HepG2 (cell line): ENCODE measurements around the gene SLC34A3. TPM values are rescaled to one million over a fixed set of nuclear protein-coding genes. Genes with fewer than 3 reads are reported as not detected.

Experiments
- ARID2 ChIP-seq: sonication (generic); formaldehyde crosslinking; IDR thresholded peaks from 2 replicates; pipeline ENCODE4 v1.8.1; 2022; ENCODE audit warnings: mild to moderate bottlenecking, missing genetic modification reagents, borderline replicate concordance
- ATAD3A ChIP-seq: sonication (generic); formaldehyde crosslinking; IDR thresholded peaks from 2 replicates; pipeline ENCODE4 v1.4.0; 2020; ENCODE audit warnings: missing genetic modification reagents
- ATF7 ChIP-seq, 2 experiments: fragments of 450-650 bp in 1 of 2; sonication (generic) in 1 of 2; formaldehyde crosslinking in 1 of 2; IDR thresholded peaks; 2 replicates each; pipeline versions ENCODE4 v1.4.0 to v1.6.1; 2016 to 2020; ENCODE audit warnings: antibody characterized with exemption in 1 of 2, mild to moderate bottlenecking in 1 of 2, missing genetic modification reagents in 1 of 2
- CENPX ChIP-seq: sonication (generic); formaldehyde crosslinking; IDR thresholded peaks from 2 replicates; pipeline ENCODE4 v1.9.0; 2021; ENCODE audit warnings: mild to moderate bottlenecking, missing genetic modification reagents, moderate library complexity
- DNMT3B ChIP-seq: conservative IDR thresholded peaks from 2 replicates; pipeline ENCODE4 v1.6.1; 2016; ENCODE audit warnings: missing biosample characterization, control low read depth
- FOXO1 ChIP-seq: sonication (generic); formaldehyde crosslinking; IDR thresholded peaks from 2 replicates; pipeline ENCODE4 v1.4.0; 2020; ENCODE audit warnings: missing genetic modification reagents
- HMG20A ChIP-seq: IDR thresholded peaks from 2 replicates; pipeline ENCODE4 v1.6.1; 2016; ENCODE audit warnings: borderline replicate concordance
- KDM2A ChIP-seq: sonication (generic); formaldehyde crosslinking; IDR thresholded peaks from 2 replicates; pipeline ENCODE4 v1.4.0; 2020; ENCODE audit warnings: low read depth, missing genetic modification reagents, borderline replicate concordance
- MEF2D ChIP-seq: sonication (generic); formaldehyde crosslinking; IDR thresholded peaks from 2 replicates; pipeline ENCODE4 v1.5.1; 2020; ENCODE audit warnings: mild to moderate bottlenecking, missing genetic modification reagents
- MTA1 ChIP-seq: sonication (generic); formaldehyde crosslinking; IDR thresholded peaks from 2 replicates; pipeline ENCODE4 v1.4.0; 2020; ENCODE audit warnings: missing genetic modification reagents, mild to moderate bottlenecking, borderline replicate concordance
- NCOA1 ChIP-seq: sonication (generic); formaldehyde crosslinking; IDR thresholded peaks from 2 replicates; pipeline ENCODE4 v1.9.0; 2021; ENCODE audit warnings: missing genetic modification reagents
- PRPF4 ChIP-seq: fragments of 200-400 bp; formaldehyde crosslinking; IDR thresholded peaks from 2 replicates; pipeline ENCODE4 v1.6.1; 2016; ENCODE audit warnings: low read length, low read depth; ENCODE audit not compliant: poor library complexity, severe bottlenecking
- U2AF2 ChIP-seq: fragments of 200-400 bp; formaldehyde crosslinking; IDR thresholded peaks from 2 replicates; pipeline ENCODE4 v1.6.1; 2017; ENCODE audit warnings: low read depth, mild to moderate bottlenecking, low read length
- WIZ ChIP-seq: sonication (generic); formaldehyde crosslinking; IDR thresholded peaks from 2 replicates; pipeline ENCODE4 v1.5.1; 2020; ENCODE audit warnings: mild to moderate bottlenecking, missing genetic modification reagents
- XBP1 ChIP-seq: sonication (generic); formaldehyde crosslinking; IDR thresholded peaks from 2 replicates; pipeline ENCODE4 v1.5.0; 2020; ENCODE audit warnings: missing genetic modification reagents
- ZFP36 ChIP-seq: fragments of 150-350 bp; IDR thresholded peaks from 2 replicates; pipeline ENCODE4 v1.6.1; 2018; ENCODE audit warnings: borderline replicate concordance, low read length, low read depth; ENCODE audit not compliant: partially characterized antibody
- ZFP36L1 ChIP-seq: sonication (generic); formaldehyde crosslinking; IDR thresholded peaks from 2 replicates; pipeline ENCODE4 v1.8.0; 2022; ENCODE audit warnings: mild to moderate bottlenecking, missing genetic modification reagents, moderate library complexity
- ZNF12 ChIP-seq: sonication (generic); formaldehyde crosslinking; IDR thresholded peaks from 2 replicates; pipeline ENCODE4 v1.5.0; 2020; ENCODE audit warnings: missing genetic modification reagents
- ZNF431 ChIP-seq: sonication (generic); formaldehyde crosslinking; IDR thresholded peaks from 2 replicates; pipeline ENCODE4 v1.9.0; 2022; ENCODE audit warnings: missing genetic modification reagents, low read depth, mild to moderate bottlenecking, borderline replicate concordance
- ZNF556 ChIP-seq: sonication (generic); formaldehyde crosslinking; IDR thresholded peaks from 2 replicates; pipeline ENCODE4 v1.4.0; 2020; ENCODE audit warnings: mild to moderate bottlenecking, missing genetic modification reagents, borderline replicate concordance
- ZNF772 ChIP-seq: sonication (generic); formaldehyde crosslinking; IDR thresholded peaks from 2 replicates; pipeline ENCODE4 v1.5.0; 2020; ENCODE audit warnings: mild to moderate bottlenecking, missing genetic modification reagents
- polyA plus RNA-seq, 8 experiments: library from polyadenylated mRNA; depleted of rRNA in 3 of 8; stranded (reverse) in 7 of 8; unstranded in 1 of 8; fragments of >200 nt; fragmentation: Illumina TruSeq in 4 of 8; extraction: Trizol in 4 of 8; gene quantifications; 2 replicates each; pipeline versions ENCODE4 v1.2.1 to v1.2.3, GENCODE V29; 2011 to 2016; ENCODE audit warnings: low read depth in 4 of 8, missing spikeins in 1 of 8, mixed read lengths in 1 of 8; ENCODE audit not compliant: insufficient read depth in 1 of 8
- total RNA-seq, 5 experiments: library from RNA; depleted of rRNA; stranded (reverse); fragments of >200 nt; fragmentation: Illumina TruSeq; extraction: Trizol; gene quantifications; 2 replicates each; pipeline ENCODE4 v1.2.3, GENCODE V29; 2016; ENCODE audit warnings: low read depth in 1 of 5
- TF ChIP-seq, protein P1 (sequence below): sonication (generic); formaldehyde crosslinking; IDR thresholded peaks from 2 replicates; pipeline ENCODE4 v1.4.0; 2020; ENCODE audit warnings: missing genetic modification reagents
- TF ChIP-seq, protein P2 (sequence below): IDR thresholded peaks from 2 replicates; pipeline ENCODE4 v1.6.1; 2016; ENCODE audit warnings: mild to moderate bottlenecking, missing biosample characterization, missing genetic modification reagents
- TF ChIP-seq, protein P3 (sequence below): sonication (generic); formaldehyde crosslinking; IDR thresholded peaks from 2 replicates; pipeline ENCODE4 v1.4.0; 2020; ENCODE audit warnings: low read depth, mild to moderate bottlenecking, missing genetic modification reagents
- TF ChIP-seq, protein P4 (sequence below): sonication (generic); formaldehyde crosslinking; conservative IDR thresholded peaks from 2 replicates; pipeline ENCODE4 v1.4.0; 2020; ENCODE audit warnings: missing genetic modification reagents

The SLC34A3 gene
- total and polyA plus RNA-seq, 2 of the 13 experiments (the other 11 are each of a cell fraction or from before 2014, with no cell fraction given): 0.07 to 1.0 TPM

DNA sequence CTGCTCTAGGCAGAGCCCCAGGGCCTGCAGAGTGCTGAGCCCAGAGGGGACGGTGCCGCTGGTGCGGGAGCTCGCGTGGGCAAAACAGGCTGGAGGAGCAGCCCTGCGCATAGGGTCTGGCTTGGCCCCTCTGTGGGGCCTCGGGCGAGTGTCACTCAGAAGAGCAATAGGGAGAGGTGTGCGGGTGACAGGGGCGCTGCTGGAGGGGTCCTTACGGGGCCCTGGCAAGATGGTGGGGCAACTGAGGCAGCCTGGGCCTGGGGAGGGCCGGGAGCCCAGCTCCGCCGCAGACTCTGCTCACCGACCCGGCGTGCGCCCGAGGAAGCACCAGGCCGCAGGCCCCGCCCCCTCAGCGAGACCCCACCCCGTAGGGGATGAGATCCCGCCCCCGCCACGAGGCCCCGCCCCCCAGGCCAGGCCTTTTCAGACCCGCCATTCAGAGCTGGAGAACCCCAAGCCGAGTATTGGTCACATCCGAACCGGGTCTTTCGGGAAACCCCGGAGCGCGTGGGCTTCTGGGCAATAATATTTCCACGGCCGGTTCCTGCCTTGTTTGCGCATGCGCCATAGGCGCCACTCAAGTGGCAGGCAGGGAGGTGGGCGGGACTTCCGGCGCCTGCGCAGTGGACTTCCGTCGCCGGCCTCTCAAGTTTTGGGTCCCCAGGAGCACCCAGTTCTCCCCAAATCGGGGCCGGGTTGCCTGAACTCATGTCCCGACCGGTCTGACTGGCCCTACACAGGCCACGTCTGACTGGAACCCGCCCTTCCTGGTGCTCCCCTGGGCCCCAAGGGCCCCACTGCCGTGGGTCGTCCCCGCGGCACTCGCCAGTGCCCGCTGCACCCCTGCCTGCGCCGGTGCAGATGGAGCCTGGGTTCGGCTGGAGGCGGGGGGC, 7.4 kb upstream of the SLC34A3 start (continued):
- 0 out of 2 replicates have a peak, but pooled peaks have one; percentile 16 for TF ChIP-seq DNMT3B (CRISPR knock-in tag)
- TF ChIP-seq KDM2A (CRISPR knock-in tag): peak; percentile 81
- TF ChIP-seq, protein P1, sequence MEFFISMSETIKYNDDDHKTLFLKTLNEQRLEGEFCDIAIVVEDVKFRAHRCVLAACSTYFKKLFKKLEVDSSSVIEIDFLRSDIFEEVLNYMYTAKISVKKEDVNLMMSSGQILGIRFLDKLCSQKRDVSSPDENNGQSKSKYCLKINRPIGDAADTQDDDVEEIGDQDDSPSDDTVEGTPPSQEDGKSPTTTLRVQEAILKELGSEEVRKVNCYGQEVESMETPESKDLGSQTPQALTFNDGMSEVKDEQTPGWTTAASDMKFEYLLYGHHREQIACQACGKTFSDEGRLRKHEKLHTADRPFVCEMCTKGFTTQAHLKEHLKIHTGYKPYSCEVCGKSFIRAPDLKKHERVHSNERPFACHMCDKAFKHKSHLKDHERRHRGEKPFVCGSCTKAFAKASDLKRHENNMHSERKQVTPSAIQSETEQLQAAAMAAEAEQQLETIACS (CRISPR knock-in tag): no peak
- TF ChIP-seq, protein P2, sequence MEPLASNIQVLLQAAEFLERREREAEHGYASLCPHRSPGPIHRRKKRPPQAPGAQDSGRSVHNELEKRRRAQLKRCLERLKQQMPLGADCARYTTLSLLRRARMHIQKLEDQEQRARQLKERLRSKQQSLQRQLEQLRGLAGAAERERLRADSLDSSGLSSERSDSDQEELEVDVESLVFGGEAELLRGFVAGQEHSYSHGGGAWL (CRISPR knock-in tag): no peak; the same call in none of the 2 replicates
- TF ChIP-seq ZNF431 (CRISPR knock-in tag): no peak
- TF ChIP-seq FOXO1 (CRISPR knock-in tag): no peak
- TF ChIP-seq ATAD3A (CRISPR knock-in tag): no peak
- no peak for TF ChIP-seq ZFP36
- no peak; the same call in 1 of the 2 replicates for TF ChIP-seq ZNF772
- TF ChIP-seq U2AF2: no peak
- TF ChIP-seq, protein P3, sequence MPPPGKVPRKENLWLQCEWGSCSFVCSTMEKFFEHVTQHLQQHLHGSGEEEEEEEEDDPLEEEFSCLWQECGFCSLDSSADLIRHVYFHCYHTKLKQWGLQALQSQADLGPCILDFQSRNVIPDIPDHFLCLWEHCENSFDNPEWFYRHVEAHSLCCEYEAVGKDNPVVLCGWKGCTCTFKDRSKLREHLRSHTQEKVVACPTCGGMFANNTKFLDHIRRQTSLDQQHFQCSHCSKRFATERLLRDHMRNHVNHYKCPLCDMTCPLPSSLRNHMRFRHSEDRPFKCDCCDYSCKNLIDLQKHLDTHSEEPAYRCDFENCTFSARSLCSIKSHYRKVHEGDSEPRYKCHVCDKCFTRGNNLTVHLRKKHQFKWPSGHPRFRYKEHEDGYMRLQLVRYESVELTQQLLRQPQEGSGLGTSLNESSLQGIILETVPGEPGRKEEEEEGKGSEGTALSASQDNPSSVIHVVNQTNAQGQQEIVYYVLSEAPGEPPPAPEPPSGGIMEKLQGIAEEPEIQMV (CRISPR knock-in tag): no peak; the same call in 1 of the 2 replicates
- no peak for TF ChIP-seq ARID2 (CRISPR knock-in tag)
- TF ChIP-seq XBP1 (CRISPR knock-in tag): no peak
- TF ChIP-seq ZFP36L1 (CRISPR knock-in tag): no peak
- no peak for TF ChIP-seq NCOA1 (CRISPR knock-in tag)
- TF ChIP-seq, protein P4, sequence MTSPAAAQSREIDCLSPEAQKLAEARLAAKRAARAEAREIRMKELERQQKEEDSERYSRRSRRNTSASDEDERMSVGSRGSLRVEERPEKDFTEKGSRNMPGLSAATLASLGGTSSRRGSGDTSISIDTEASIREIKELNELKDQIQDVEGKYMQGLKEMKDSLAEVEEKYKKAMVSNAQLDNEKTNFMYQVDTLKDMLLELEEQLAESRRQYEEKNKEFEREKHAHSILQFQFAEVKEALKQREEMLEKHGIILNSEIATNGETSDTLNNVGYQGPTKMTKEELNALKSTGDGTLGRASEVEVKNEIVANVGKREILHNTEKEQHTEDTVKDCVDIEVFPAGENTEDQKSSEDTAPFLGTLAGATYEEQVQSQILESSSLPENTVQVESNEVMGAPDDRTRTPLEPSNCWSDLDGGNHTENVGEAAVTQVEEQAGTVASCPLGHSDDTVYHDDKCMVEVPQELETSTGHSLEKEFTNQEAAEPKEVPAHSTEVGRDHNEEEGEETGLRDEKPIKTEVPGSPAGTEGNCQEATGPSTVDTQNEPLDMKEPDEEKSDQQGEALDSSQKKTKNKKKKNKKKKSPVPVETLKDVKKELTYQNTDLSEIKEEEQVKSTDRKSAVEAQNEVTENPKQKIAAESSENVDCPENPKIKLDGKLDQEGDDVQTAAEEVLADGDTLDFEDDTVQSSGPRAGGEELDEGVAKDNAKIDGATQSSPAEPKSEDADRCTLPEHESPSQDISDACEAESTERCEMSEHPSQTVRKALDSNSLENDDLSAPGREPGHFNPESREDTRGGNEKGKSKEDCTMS (CRISPR knock-in tag): no peak
- TF ChIP-seq CENPX (CRISPR knock-in tag): no peak
- TF ChIP-seq ZNF556 (CRISPR knock-in tag): peak; percentile 63; the same call in 1 of the 2 replicates
- no peak; the same call in 1 of the 2 replicates for TF ChIP-seq MTA1 (CRISPR knock-in tag)
- TF ChIP-seq WIZ: 0 out of 2 replicates have a peak, but pooled peaks have one; percentile 28
- no peak for TF ChIP-seq MEF2D (CRISPR knock-in tag)
- no peak for TF ChIP-seq ATF7 (IDR thresholded peaks at IDR 0.05)
- no peak for TF ChIP-seq ATF7 (CRISPR knock-in tag; IDR thresholded peaks at IDR 0.05)
- no peak for TF ChIP-seq HMG20A (CRISPR knock-in tag)
- TF ChIP-seq ZNF12 (CRISPR knock-in tag): no peak
- TF ChIP-seq PRPF4: no peak
